GM21825 (cell line): ENCODE measurements around the gene TCF3.
"Not testable (repeated sequence)": the region's sequence is repeated elsewhere in the genome, so short reads cannot be mapped to it uniquely, and the experiment has no call there.

Experiments
- ATAC-seq: cut with Tn5 transposase; IDR thresholded peaks from one replicate; pipeline ENCODE4 v1.9.1; 2021; ENCODE audit warnings: mild to moderate bottlenecking, moderate library complexity; ENCODE audit not compliant: unreplicated experiment

TCF3 gene

DNA sequence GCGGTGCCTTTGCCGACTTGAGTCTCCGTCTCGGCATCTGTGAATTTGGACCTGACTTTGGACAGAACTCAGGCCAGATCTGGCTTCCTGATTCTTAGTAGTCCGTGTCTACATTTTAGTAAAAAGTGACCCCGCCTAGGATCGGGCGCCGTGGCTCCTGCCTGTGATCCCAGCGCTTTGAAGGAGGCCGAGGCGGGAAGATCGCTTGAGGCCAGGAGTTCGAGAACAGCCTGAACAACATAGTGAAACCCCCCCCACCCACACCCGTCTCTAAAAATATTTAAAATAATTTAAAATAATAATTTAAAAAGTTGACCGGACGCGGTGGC lies 849 bp upstream of the TCF3 start:
- ATAC-seq: no peak

- no peak for ATAC-seq
These were observed 685 bp downstream of the TCF3 start for GRCh38 chr19:1651568-1652291.

DNA sequence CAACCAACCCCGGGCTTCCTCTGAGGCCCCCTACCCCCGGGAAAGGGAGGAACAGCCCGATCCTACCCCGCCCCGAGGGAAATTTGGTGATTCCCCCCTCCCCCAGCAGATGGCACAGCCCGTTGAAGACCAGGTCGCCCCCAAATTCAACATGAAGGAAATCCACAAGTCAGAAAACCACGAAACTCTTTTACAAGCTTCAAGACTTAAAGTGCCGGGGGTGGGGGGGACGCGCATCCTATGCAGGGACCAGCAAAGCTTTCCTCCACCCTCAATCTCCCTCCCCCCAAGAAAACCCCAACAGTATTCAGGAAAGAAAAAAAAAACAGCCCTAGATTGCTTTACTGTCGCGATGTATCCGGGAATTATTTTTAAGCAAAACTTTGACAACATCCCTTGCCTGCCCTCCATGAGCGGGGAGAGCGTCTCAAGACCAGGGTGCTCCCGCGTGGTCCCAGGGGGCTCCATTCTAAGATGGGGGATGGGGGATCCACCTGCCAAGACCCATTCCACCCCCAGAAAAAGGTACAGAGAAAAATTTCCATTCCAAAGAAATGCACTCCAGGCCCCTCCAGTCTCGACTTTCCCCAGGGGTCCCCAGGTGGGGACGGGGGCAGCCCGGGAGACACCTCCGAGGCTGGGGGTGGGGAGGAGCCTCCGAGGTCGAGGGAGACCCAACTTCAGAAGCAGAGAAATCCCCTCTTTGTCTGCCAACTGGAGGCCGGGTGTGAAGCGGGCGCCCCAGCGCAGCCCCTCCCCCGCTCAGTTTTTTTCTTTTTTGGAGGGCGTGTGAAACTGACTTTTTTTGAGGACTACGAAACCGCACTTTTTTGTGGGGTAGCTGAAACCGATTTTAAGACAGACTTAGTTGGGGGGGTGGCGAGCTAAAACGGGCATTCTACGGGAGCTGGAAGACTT lies 1.5 kb downstream of the TCF3 start:
- ATAC-seq: no peak

DNA sequence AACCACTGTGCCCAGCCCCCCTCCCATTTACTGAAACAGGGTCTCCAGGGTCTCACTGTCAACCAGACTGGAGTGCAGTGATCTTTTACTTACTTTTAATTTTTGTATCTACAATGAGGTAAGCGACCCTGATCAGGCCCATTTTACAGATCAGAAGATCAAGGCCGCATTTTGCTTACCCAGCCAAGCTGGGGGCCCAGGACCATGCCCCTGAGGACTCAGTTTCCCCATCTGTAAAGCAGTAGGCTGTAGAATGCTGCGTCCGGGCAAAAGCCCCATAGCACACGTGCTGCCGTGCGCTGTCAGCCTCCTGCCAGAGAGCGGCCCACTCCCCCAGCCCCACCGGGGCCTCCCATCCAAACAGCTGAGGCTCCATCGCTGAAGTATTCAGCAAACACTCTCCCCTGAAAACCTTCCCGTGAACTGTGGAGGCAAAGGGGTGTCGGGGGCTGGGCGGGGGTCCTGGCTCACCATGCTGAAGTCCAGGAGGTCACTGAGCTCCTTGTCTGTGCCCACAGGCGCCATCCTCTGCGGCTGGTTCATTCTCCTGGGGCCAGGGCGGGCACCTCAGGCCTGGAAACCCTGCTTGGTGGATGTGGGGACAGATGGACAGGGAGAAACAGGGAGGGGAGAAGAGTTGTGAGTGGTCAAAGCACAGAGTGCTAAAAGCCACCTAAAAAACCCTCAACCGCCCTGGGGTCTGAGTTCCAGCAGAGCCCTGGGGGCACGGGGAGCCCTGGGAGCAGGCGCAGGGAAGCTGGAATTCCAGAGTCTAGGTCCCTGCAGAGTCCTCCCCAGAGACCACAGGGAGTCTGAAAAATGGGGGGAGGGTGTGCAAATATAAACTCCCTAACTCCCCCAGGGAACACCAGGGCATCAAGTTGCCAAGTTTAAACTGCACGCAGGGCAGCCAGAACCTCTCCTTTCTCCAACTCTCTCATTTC lies 2.4 kb downstream of the TCF3 start:
- no peak for ATAC-seq

DNA sequence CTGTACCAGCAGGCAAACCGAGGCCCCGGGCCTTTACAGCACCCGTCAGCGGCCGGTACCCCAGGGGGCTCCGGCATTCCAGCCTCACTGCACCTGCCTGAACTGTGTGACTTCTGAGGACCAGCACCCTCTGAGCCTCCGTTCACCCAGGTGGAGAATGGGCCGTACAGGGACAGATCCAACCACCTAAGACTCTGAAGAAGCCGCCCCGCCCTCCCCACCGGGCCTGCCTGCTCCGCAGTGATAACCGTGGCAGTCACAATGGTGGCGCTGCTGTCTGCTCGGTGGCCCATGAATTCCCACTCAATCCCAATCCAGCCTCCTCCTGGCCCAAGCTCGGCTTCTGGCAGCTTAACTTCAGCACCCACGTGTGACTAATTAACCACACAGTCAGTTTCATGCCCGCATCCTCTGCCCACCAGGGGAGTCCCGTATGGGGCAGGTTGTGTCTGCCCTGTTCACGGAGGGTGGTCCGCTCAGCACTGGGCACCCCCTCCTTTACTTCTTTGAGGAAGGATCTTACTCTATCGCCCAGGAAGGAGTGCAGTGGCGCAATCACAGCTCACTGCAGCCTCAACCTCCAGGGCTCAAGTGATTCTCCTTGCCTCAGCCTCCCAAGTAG lies 3.4 kb downstream of the TCF3 start:
- ATAC-seq: peak; percentile 1

DNA sequence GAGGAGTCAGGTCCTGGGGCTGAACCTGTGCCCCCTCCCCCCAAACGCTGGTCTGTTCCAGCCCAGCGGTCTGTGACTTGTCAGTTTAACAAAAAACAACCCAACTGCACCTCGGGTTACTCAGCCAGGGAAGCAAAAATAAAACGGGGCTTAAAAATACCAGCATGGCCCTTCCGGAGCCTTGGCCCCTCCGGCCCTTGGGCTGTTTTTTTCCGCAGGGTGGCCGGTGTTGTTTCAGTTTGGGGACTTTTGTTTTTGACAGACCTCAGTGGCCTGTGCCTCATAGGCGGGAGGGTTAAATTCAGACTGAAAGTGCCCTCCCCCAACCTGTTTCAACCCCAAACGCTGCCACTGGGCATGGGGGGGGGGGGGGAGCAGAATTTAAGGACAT lies 4.0 kb downstream of the TCF3 start:
- peak; percentile 24 for ATAC-seq

GRCh38 chr19:1647501-1648458 lies 4.6 kb downstream of the TCF3 start:
- peak; percentile 1 for ATAC-seq

DNA sequence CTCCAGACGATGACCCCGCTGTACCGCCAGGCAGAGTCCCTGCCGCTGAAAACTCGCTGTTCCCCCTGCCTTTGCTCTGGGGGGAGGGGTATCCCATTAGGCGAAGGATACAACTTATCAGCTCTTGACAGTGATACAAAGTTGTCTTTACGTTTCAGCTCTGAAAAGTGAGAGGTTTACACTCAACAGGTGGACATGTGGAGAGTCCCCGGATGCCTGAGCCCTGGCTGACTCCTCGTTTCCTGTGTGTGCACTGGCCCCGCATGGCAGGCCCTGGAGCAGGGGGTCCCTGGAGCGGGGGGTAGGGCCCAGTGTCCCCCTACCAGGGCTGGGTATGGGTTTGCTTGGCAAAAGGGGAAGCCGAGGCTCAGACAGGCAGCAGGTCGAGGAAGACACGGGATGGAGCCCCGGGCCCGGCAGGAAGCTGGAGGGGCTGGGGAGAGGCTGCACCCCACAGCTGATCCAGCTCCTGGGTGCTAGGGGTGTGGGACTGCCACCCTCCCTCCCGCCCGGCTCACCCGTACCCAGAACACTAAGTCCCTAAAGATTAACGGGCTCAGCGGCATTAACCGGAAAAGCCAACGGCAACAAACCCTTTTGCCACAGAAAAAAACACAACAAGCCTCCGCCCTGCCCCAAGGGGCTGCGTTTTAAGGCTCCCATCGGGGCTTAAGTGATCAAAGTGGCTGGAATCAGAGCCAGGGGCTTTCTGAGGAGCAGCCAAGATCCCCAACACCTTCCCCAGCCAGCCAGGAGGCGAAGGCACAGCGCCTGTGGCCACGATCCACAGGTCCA lies 5.6 kb downstream of the TCF3 start:
- ATAC-seq: no peak

- ATAC-seq: no peak
These were observed 6.3 kb downstream of the TCF3 start for GRCh38 chr19:1646149-1646548.

GRCh38 chr19:1645299-1645698 lies 7.1 kb downstream of the TCF3 start:
- no peak for ATAC-seq

GRCh38 chr19:1644070-1644469 lies 8.3 kb downstream of the TCF3 start:
- no peak for ATAC-seq

- not testable (repeated sequence) for ATAC-seq
These were observed 11.4 kb downstream of the TCF3 start for GRCh38 chr19:1640893-1641448.

DNA sequence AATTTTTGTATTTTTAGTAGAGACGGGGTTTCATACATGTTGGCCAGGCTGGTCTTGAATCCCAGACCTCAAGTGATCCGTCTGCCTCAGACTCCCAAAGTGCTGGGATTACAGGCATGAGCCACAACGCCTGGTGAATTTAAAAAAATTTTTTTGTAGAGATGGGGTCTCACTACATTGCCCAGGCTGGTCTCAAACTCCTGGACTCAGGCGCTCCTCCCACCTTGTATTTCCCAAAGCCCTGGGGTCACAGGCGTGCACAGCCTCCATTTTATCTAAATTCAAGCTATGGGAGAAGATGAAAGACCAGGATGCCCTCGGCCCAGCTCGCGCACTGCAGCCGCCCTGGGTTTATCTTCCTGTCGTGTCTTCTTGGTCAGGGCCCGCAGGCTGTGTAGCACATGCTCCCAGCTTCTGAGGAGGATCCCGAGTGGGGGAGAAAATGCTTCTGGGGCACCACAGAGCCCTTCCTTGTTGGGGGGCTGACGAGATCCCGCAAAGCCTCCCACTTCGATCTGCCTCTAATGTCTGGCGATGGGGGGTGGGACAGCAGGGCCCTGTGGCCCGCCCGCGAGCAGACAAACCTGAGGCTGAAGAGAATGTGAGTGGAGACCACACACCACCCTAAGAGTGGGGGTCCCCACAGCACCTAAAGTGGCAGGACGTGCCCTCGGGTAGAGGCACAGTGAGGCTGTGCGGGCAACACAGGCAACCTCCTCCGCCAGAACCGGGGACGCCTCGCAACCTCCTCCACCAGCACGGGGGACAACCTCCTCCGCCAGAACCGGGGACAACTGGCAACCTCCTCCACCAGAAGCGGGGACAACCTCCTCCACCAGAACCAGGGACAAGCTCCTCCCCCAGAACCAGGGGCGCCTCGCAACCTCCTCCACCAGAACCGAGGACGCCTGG lies 15.8 kb downstream of the TCF3 start:
- ATAC-seq: no peak

DNA sequence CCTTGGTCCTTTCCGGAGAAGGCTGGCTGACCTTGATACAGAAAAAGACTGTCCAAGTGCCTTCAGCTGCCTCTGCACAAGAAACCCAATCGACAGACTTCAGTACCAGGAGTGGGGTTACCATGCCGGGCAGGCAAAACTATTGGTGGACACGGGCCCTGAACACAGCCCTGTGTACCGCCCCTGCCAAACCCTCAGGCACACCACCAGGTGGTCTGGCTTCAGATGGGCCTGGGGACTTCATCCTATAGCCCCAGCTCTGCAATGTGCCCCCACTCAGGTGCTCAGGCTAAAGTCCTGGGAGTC lies 17.5 kb downstream of the TCF3 start:
- ATAC-seq: no peak

DNA sequence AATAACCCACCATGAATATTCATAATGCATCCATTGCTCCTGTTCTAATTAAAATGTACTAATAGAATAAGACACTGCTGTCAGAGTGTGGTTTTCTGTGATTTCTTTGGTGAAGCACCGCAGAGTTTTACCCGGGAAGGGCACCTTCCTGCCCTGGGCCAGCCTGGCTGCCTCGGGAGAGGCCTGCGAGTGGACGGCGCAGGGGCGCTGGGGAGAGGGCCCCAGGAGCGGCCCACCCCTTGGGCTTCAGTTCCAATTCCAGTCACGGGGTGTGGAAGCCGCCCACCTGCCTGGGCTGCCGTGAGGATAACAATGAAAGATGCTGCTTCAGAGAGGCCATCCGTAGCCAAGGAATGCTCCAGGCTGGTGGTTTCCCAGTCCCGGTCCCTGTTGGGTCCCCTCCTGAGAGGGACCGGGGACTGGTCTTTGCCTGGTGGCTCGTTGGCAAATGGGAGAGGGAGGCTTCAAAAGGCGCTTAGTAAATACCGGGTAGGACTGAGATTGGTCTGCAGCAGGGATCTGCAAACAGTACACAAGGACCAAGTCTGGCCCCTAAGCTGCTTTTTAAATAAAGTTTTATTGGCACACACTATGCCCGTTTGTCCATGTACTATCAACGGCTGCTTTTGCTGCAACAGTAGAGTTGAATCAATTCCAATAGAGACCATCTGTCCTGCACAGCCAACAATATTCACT lies 18.0 kb downstream of the TCF3 start:
- ATAC-seq: no peak

- no peak for ATAC-seq
These were observed 19.1 kb downstream of the TCF3 start for GRCh38 chr19:1633269-1633826.
